ENCODE results near the gene RDH5. TPM values are rescaled to one million over a fixed set of nuclear protein-coding genes. Genes with fewer than 3 reads are reported as not detected.
A peak's percentile ranks its signal among the peaks of the same experiment; 100 is the strongest.

The RDH5 gene
- total and polyA plus RNA-seq, 4 donors = 3.1 to 5.4 (median 3.9) TPM

DNA sequence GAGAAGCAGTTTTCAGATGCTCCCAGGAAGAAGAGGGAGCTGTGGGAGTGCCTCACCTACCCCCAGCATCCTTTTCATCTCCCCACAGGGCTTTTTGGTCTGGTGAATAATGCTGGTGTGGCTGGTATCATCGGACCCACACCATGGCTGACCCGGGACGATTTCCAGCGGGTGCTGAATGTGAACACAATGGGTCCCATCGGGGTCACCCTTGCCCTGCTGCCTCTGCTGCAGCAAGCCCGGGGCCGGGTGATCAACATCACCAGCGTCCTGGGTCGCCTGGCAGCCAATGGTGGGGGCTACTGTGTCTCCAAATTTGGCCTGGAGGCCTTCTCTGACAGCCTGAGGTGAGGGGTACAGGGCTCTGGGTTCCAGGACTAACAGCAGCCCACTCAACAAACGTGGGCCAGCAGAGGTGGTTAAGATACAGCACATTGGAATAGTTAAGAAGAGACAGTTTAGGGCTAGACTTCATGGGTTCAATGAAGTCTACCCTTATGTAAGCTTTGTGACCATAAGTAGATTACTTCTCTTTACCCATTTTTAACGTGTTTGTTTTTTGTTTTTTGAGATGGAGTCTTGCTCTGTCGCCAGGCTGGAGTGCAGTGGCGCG is 1.5 kb downstream of the RDH5 start:
- H3K27me3 ChIP-seq (ENCODE audit: control insufficient read depth in 3 of 3, insufficient read depth in 3 of 3, low read length in 2 of 3) = no peaks in the 10 kb centered on the region
- no peak overlapping the region for H3K9ac ChIP-seq (ENCODE audit: insufficient read depth in 1 of 2, low read length in 2 of 2)
- 74 to 86% methylated on average over 14 of the region's 14 CpGs for WGBS, 2 donors
- no peaks in the 10 kb centered on the region for H3K9me3 ChIP-seq (ENCODE audit: control insufficient read depth in 4 of 4, insufficient read depth in 3 of 4, low read length in 3 of 4)
- DNase-seq = no peak
- H3K4me3 ChIP-seq = no peak overlapping the region
- peak overlapping the region; percentile 35 to 47 for H3K27ac ChIP-seq (ENCODE audit: low read depth in 1 of 2, low read length in 1 of 2)
- ATAC-seq (ENCODE audit: insufficient read depth, low FRiP score) = no peak
- H3K4me1 ChIP-seq (ENCODE audit: control insufficient read depth in 5 of 5, insufficient read depth in 5 of 5, low read length in 5 of 5) = peaks cover 3 to 21% (median 19%) of the 10 kb centered on the region in 5 donors
- peaks cover 5 to 41% (median 30%) of the 10 kb centered on the region in 4 donors for H3K36me3 ChIP-seq (ENCODE audit: control insufficient read depth in 4 of 4, insufficient read depth in 4 of 4, low read length in 4 of 4)
- no peak for TF ChIP-seq CTCF (IDR thresholded peaks at IDR 0.05; ENCODE audit: control extremely low read depth, extremely low read depth)

DNA sequence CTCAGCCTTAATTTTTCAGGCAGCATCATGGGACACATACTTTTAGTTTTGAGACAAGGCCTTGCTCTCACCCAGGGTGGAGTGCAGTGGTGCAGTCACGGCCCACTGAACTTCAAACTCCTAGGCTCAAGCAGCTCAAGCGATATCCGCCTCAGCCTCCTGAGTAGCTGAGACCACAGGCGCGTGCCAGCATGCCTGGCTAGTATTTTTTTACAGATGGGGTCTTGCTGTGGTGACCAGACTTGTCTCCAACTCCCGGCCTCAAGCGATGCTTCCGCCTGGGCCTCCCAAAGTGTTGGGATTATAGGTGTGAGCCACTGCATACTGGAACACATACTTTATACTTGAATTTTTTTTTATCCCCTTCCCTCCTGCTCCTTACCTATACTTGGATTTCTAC is 2.8 kb downstream of the RDH5 start:
- Histone ChIP-seq H3K4me3 (no peak overlapping the region), H3K4me1 (ENCODE audit: control insufficient read depth in 5 of 5, insufficient read depth in 5 of 5, low read length in 5 of 5) (peaks cover 3 to 21% (median 9%) of the 10 kb centered on the region in 5 donors), H3K9ac (ENCODE audit: insufficient read depth in 1 of 2, low read length in 2 of 2) (no peak overlapping the region), H3K27me3 (ENCODE audit: control insufficient read depth in 3 of 3, insufficient read depth in 3 of 3, low read length in 2 of 3) (no peaks in the 10 kb centered on the region), H3K36me3 (ENCODE audit: control insufficient read depth in 4 of 4, insufficient read depth in 4 of 4, low read length in 4 of 4) (peaks cover 5 to 46% (median 36%) of the 10 kb centered on the region in 4 donors), H3K9me3 (ENCODE audit: control insufficient read depth in 4 of 4, insufficient read depth in 3 of 4, low read length in 3 of 4) (no peaks in the 10 kb centered on the region), H3K27ac (ENCODE audit: low read depth in 1 of 2, low read length in 1 of 2) (no peak overlapping the region)
- no peak for TF ChIP-seq CTCF (IDR thresholded peaks at IDR 0.05; ENCODE audit: control extremely low read depth, extremely low read depth)
- no peak for ATAC-seq (ENCODE audit: insufficient read depth, low FRiP score)
- 96 to 97% methylated on average over 8 of the region's 8 CpGs for WGBS, 2 donors
- DNase-seq = no peak

DNA sequence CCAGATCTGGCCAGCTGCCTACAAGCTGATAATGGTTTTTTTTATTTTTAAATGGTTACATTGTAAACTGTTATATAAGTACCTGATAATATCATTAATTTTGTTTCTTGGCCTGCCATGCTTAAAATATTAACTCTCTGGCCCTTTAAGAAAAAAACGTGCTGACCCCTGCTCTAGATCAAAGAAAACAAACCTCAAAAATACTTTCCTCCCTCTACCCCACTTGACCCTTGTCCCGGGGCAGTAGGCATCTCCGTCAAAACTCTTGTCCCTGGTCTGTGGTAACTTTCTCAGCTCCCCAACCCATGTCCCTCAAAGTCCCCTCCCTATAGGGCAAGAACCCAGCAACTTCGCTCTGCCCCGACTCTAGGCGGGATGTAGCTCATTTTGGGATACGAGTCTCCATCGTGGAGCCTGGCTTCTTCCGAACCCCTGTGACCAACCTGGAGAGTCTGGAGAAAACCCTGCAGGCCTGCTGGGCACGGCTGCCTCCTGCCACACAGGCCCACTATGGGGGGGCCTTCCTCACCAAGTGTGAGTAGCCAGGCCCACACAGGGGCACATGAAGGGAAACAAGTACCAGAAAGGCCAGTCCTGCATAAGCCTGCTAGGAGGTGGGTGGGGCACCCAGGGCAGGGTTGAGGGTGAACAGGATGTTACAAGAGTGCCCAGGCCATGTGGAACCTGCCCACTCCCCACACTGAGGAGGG is 3.5 kb downstream of the RDH5 start:
- 65 to 84% methylated on average over 10 of the region's 10 CpGs for WGBS, 2 donors
- ATAC-seq (ENCODE audit: insufficient read depth, low FRiP score) (no peak), DNase-seq (no peak)
- TF ChIP-seq CTCF (IDR thresholded peaks at IDR 0.05; ENCODE audit: control extremely low read depth, extremely low read depth) = no peak
- no peak overlapping the region for H3K27ac ChIP-seq (ENCODE audit: low read depth in 1 of 2, low read length in 1 of 2)
- no peak overlapping the region for H3K9ac ChIP-seq (ENCODE audit: insufficient read depth in 1 of 2, low read length in 2 of 2)
- H3K9me3 ChIP-seq (ENCODE audit: control insufficient read depth in 4 of 4, insufficient read depth in 3 of 4, low read length in 3 of 4) = no peaks in the 10 kb centered on the region
- peaks cover 5 to 46% (median 36%) of the 10 kb centered on the region in 4 donors for H3K36me3 ChIP-seq (ENCODE audit: control insufficient read depth in 4 of 4, insufficient read depth in 4 of 4, low read length in 4 of 4)
- H3K27me3 ChIP-seq (ENCODE audit: control insufficient read depth in 3 of 3, insufficient read depth in 3 of 3, low read length in 2 of 3) = no peaks in the 10 kb centered on the region
- H3K4me3 ChIP-seq = no peak overlapping the region
- peaks cover 2 to 19% (median 6%) of the 10 kb centered on the region in 5 donors for H3K4me1 ChIP-seq (ENCODE audit: control insufficient read depth in 5 of 5, insufficient read depth in 5 of 5, low read length in 5 of 5)
